Natural killer cell (primary cell): ENCODE results near the gene C11orf97. TPM values are rescaled to one million over a fixed set of nuclear protein-coding genes. Genes with fewer than 3 reads are reported as not detected.

ENCODE experiments used
- ATAC-seq, 3 donors: fragments of 150-1000 bp in 2 of 3; fragments of 200-7000 bp in 1 of 3; cut with Tn5 transposase; 1 replicate in 1 of 3; 2 replicates in 2 of 3; pipeline ENCODE4 v1.10.0; 2021; ENCODE audit warnings: mild to moderate bottlenecking in 2 of 3, moderate library complexity in 2 of 3
- DNase-seq, 2 donors: peaks; one replicate each; pipeline versions ENCODE4 v3.0.0 to v3.0.0-alpha.2; 2013 to 2021; ENCODE audit warnings: mixed read lengths in 1 of 2
- H3K27ac ChIP-seq: one replicate; pipeline ENCODE4 v1.5.1; 2013; ENCODE audit warnings: mild to moderate bottlenecking, low read length
- H3K27me3 ChIP-seq: one replicate; pipeline ENCODE4 v1.6.1; 2013; ENCODE audit warnings: low read length; ENCODE audit not compliant: control insufficient read depth, insufficient read depth
- H3K36me3 ChIP-seq: one replicate; pipeline ENCODE4 v1.6.1; 2013; ENCODE audit warnings: low read length; ENCODE audit not compliant: control insufficient read depth, insufficient read depth
- H3K4me1 ChIP-seq: one replicate; pipeline ENCODE4 v1.6.1; 2013; ENCODE audit warnings: low read length; ENCODE audit not compliant: control insufficient read depth, insufficient read depth
- H3K4me3 ChIP-seq: one replicate; pipeline ENCODE4 v1.5.1; 2013; ENCODE audit warnings: low read length
- H3K9me3 ChIP-seq: one replicate; pipeline ENCODE4 v1.6.1; 2013; ENCODE audit warnings: low read length; ENCODE audit not compliant: control insufficient read depth, insufficient read depth
- H3K27ac Mint-ChIP-seq, 2 donors: one replicate each; pipeline ENCODE4 v1.8.0; 2022; ENCODE audit warnings: mild to moderate bottlenecking in 2 of 2, mixed read lengths in 2 of 2, moderate library complexity in 1 of 2
- H3K27me3 Mint-ChIP-seq, 2 donors: one replicate each; pipeline ENCODE4 v1.8.0; 2022; ENCODE audit warnings: low read depth in 2 of 2, mixed read lengths in 2 of 2
- H3K36me3 Mint-ChIP-seq: one replicate; pipeline ENCODE4 v1.8.0; 2022; ENCODE audit warnings: mixed read lengths
- H3K4me1 Mint-ChIP-seq, 2 donors: one replicate each; pipeline ENCODE4 v1.8.0; 2022; ENCODE audit warnings: mixed read lengths in 2 of 2
- H3K4me3 Mint-ChIP-seq: one replicate; pipeline ENCODE4 v1.8.0; 2022; ENCODE audit warnings: mild to moderate bottlenecking, moderate library complexity, mixed read lengths
- H3K9me3 Mint-ChIP-seq, 2 donors: one replicate each; pipeline ENCODE4 v1.8.0; 2022; ENCODE audit warnings: mixed read lengths in 2 of 2
- CTCF ChIP-seq: fragments of 200-600 bp; IDR thresholded peaks from one replicate; pipeline ENCODE4 v1.8.0; 2022; ENCODE audit warnings: antibody characterized with exemption
- WGBS: methylation state at CpG from one replicate; pipeline ENCODE4 v1.1.7; 2013; ENCODE audit warnings: missing lambda C conversion rate; ENCODE audit not compliant: insufficient coverage; 5-methylcytosine and 5-hydroxymethylcytosine counted together
- intact Hi-C: fragments of 100-400 bp; cut with micrococcal nuclease; formaldehyde crosslinking; loops from one replicate; pipeline ENCODE4 v1.14.2; 2022
- total RNA-seq, 4 donors: library from RNA; stranded (reverse); fragments of 120-200 nt in 1 of 4; gene quantifications; one replicate each; pipeline versions ENCODE4 v1.2.3 to v1.2.4, GENCODE V29; 2013 to 2022

Gene C11orf97
- total RNA-seq, 3 donors from 2014 or later (not counting 1 experiment from before 2014, with no cell fraction given): not detected

GRCh38 chr11:94543695-94544645 is 31.7 kb downstream of the C11orf97 start, which contains the start of gene FUT4:
Gene FUT4 (plus strand): TSS chr11:94543921. CDS start chr11:94544134, 213 bp downstream.
- intact Hi-C loops: no loop called here
- no peaks in the 10 kb centered on the region for H3K36me3 ChIP-seq
- H3K27me3 Mint-ChIP-seq: peaks cover 7 to 12% of the 10 kb centered on the region in 2 donors
- H3K4me3 Mint-ChIP-seq: peak within 1 kb of the TSS; percentile 99
- peak within 1 kb of the TSS; percentile 90 for H3K27ac ChIP-seq
- H3K4me3 ChIP-seq: peak within 1 kb of the TSS; percentile 77
- H3K4me1 Mint-ChIP-seq: peaks cover 36 to 43% of the 10 kb centered on the region in 2 donors
- WGBS: under 1% methylated on average over 109 of the region's 109 CpGs
- DNase-seq: peak; percentile 50 to 79
- H3K9me3 Mint-ChIP-seq: no peaks in the 10 kb centered on the region
- TF ChIP-seq CTCF: no peak
- no peaks in the 10 kb centered on the region for H3K27me3 ChIP-seq
- ATAC-seq: peak; percentile 72 to 83 (median 74)
- peak within 1 kb of the TSS; percentile 88 to 92 for H3K27ac Mint-ChIP-seq
- H3K9me3 ChIP-seq: no peaks in the 10 kb centered on the region
- H3K4me1 ChIP-seq: peaks cover 18% of the 10 kb centered on the region
- no peaks in the 10 kb centered on the region for H3K36me3 Mint-ChIP-seq

- peak in 1 of 3 donors; percentile 2 for ATAC-seq
Observed at GRCh38 chr11:94544646-94545263, 32.5 kb downstream of the C11orf97 start.

GRCh38 chr11:94545264-94546161 is 33.3 kb downstream of the C11orf97 start:
- no peaks in the 10 kb centered on the region for H3K9me3 Mint-ChIP-seq
- Histone ChIP-seq H3K27ac (no peak overlapping the region), H3K36me3 (no peaks in the 10 kb centered on the region), H3K4me3 (no peak overlapping the region), H3K4me1 (peaks cover 18% of the 10 kb centered on the region), H3K27me3 (no peaks in the 10 kb centered on the region), H3K9me3 (no peaks in the 10 kb centered on the region)
- ATAC-seq: no peak
- WGBS: 89% methylated on average over 54 of the region's 54 CpGs
- H3K27me3 Mint-ChIP-seq: no peaks in the 10 kb centered on the region
- intact Hi-C loops: no loop called here
- no peaks in the 10 kb centered on the region for H3K36me3 Mint-ChIP-seq
- H3K27ac Mint-ChIP-seq: peak overlapping the region in 1 of 2 donors; percentile 13
- no peak for DNase-seq
- TF ChIP-seq CTCF: no peak
- H3K4me3 Mint-ChIP-seq: peak overlapping the region; percentile 81
- peaks cover 42 to 55% of the 10 kb centered on the region in 2 donors for H3K4me1 Mint-ChIP-seq

More at GRCh38 chr11:94544646-94545263, 32.5 kb downstream of the C11orf97 start:
- Mint-ChIP-seq H3K4me1 (peaks cover 38 to 47% of the 10 kb centered on the region in 2 donors), H3K4me3 (peak overlapping the region; percentile 81), H3K36me3 (no peaks in the 10 kb centered on the region), H3K27me3 (peaks cover 4 to 7% of the 10 kb centered on the region in 2 donors), H3K9me3 (no peaks in the 10 kb centered on the region), H3K27ac (peak overlapping the region in 1 of 2 donors; percentile 13)
- Histone ChIP-seq H3K9me3 (no peaks in the 10 kb centered on the region), H3K27me3 (no peaks in the 10 kb centered on the region), H3K4me1 (peaks cover 18% of the 10 kb centered on the region), H3K27ac (no peak overlapping the region), H3K4me3 (peak overlapping the region; percentile 77), H3K36me3 (no peaks in the 10 kb centered on the region)
- TF ChIP-seq CTCF: no peak
- peak in 1 of 2 donors; percentile 18 for DNase-seq
- intact Hi-C loops: no loop called here
- WGBS: 35% methylated on average over 59 of the region's 59 CpGs
